ENCODE results near the gene ACVRL1.

ACVRL1 gene

GRCh38 chr12:51921017-51921725, 13.9 kb downstream of the ACVRL1 start:
- Histone ChIP-seq H2AFZ (ENCODE audit: low read length) (no peak overlapping the region), H3K36me3 (replicated peaks; ENCODE audit: insufficient read depth, low read length) (no peaks in the 10 kb centered on the region), H3K9me3 (replicated peaks; ENCODE audit: insufficient read depth, low read length) (no peaks in the 10 kb centered on the region), H3K4me2 (ENCODE audit: low read depth, low read length) (no peak overlapping the region), H3F3A (ENCODE audit: insufficient read depth, low read length) (no peaks in the 10 kb centered on the region), H3K4me1 (ENCODE audit: low read length) (peaks cover 5% of the 10 kb centered on the region), H3K27ac (ENCODE audit: low read length) (no peak overlapping the region), H3K4me3 (ENCODE audit: low read length) (no peak overlapping the region), H3K9ac (ENCODE audit: low read length) (no peak overlapping the region), H3K79me2 (ENCODE audit: low read length) (no peaks in the 10 kb centered on the region), H3K9me2 (replicated peaks; ENCODE audit: insufficient read depth, low read length) (no peaks in the 10 kb centered on the region), H4K20me1 (ENCODE audit: insufficient read depth, low read length) (no peaks in the 10 kb centered on the region), H3K27me3 (replicated peaks; ENCODE audit: insufficient read depth, low read length) (no peaks in the 10 kb centered on the region)
- DNase-seq: no peak
- TF ChIP-seq EZH2 (optimal IDR thresholded peaks at IDR 0.05; ENCODE audit: low read depth, low read length) (no peak), CTCF (IDR thresholded peaks at IDR 0.05; ENCODE audit: low read length) (no peak), EZH2phosphoT487 (IDR thresholded peaks at IDR 0.05; ENCODE audit: low read length) (no peak)

- Histone ChIP-seq H3K27me3 (replicated peaks; ENCODE audit: insufficient read depth, low read length) (no peaks in the 10 kb centered on the region), H3K9me2 (replicated peaks; ENCODE audit: insufficient read depth, low read length) (no peaks in the 10 kb centered on the region), H3K4me3 (ENCODE audit: low read length) (no peak overlapping the region), H4K20me1 (ENCODE audit: insufficient read depth, low read length) (no peaks in the 10 kb centered on the region), H3F3A (ENCODE audit: insufficient read depth, low read length) (no peaks in the 10 kb centered on the region), H3K9me3 (replicated peaks; ENCODE audit: insufficient read depth, low read length) (no peaks in the 10 kb centered on the region), H3K79me2 (ENCODE audit: low read length) (no peaks in the 10 kb centered on the region), H3K9ac (ENCODE audit: low read length) (no peak overlapping the region), H2AFZ (ENCODE audit: low read length) (no peak overlapping the region), H3K4me1 (ENCODE audit: low read length) (peaks cover 5% of the 10 kb centered on the region), H3K36me3 (replicated peaks; ENCODE audit: insufficient read depth, low read length) (no peaks in the 10 kb centered on the region), H3K27ac (ENCODE audit: low read length) (no peak overlapping the region), H3K4me2 (ENCODE audit: low read depth, low read length) (no peak overlapping the region)
- DNase-seq: no peak
- TF ChIP-seq EZH2 (optimal IDR thresholded peaks at IDR 0.05; ENCODE audit: low read depth, low read length) (no peak), EZH2phosphoT487 (IDR thresholded peaks at IDR 0.05; ENCODE audit: low read length) (no peak)
These were observed 14.8 kb downstream of the ACVRL1 start for GRCh38 chr12:51922146-51922545.

GRCh38 chr12:51922762-51923505, 15.6 kb downstream of the ACVRL1 start:
- TF ChIP-seq EZH2phosphoT487 (IDR thresholded peaks at IDR 0.05; ENCODE audit: low read length) (no peak), EZH2 (optimal IDR thresholded peaks at IDR 0.05; ENCODE audit: low read depth, low read length) (no peak), CTCF (IDR thresholded peaks at IDR 0.05; ENCODE audit: low read length) (no peak)
- Histone ChIP-seq H3K4me1 (ENCODE audit: low read length) (peaks cover 5% of the 10 kb centered on the region), H3K27me3 (replicated peaks; ENCODE audit: insufficient read depth, low read length) (no peaks in the 10 kb centered on the region), H3K36me3 (replicated peaks; ENCODE audit: insufficient read depth, low read length) (no peaks in the 10 kb centered on the region), H3K79me2 (ENCODE audit: low read length) (no peaks in the 10 kb centered on the region), H3F3A (ENCODE audit: insufficient read depth, low read length) (no peaks in the 10 kb centered on the region), H3K4me2 (ENCODE audit: low read depth, low read length) (peak overlapping the region; percentile 67; the same call in 1 of the 2 replicates), H3K9me2 (replicated peaks; ENCODE audit: insufficient read depth, low read length) (no peaks in the 10 kb centered on the region), H2AFZ (ENCODE audit: low read length) (peak overlapping the region; percentile 12; the same call in 1 of the 2 replicates), H3K4me3 (ENCODE audit: low read length) (no peak overlapping the region), H3K27ac (ENCODE audit: low read length) (no peak overlapping the region), H3K9ac (ENCODE audit: low read length) (no peak overlapping the region), H3K9me3 (replicated peaks; ENCODE audit: insufficient read depth, low read length) (no peaks in the 10 kb centered on the region), H4K20me1 (ENCODE audit: insufficient read depth, low read length) (no peaks in the 10 kb centered on the region)
- DNase-seq: no peak
